GOT3 (cell line): ENCODE results near the gene OR1F1.
"Not testable (repeated sequence)": the region's sequence is repeated elsewhere in the genome, so short reads cannot be mapped to it uniquely, and the experiment has no call there.

Source experiments
- DNase-seq: peaks from one replicate; lab custom pipeline; 2025; ENCODE audit warnings: mixed read lengths; lab: John Stamatoyannopoulos, UW

Gene OR1F1

DNA sequence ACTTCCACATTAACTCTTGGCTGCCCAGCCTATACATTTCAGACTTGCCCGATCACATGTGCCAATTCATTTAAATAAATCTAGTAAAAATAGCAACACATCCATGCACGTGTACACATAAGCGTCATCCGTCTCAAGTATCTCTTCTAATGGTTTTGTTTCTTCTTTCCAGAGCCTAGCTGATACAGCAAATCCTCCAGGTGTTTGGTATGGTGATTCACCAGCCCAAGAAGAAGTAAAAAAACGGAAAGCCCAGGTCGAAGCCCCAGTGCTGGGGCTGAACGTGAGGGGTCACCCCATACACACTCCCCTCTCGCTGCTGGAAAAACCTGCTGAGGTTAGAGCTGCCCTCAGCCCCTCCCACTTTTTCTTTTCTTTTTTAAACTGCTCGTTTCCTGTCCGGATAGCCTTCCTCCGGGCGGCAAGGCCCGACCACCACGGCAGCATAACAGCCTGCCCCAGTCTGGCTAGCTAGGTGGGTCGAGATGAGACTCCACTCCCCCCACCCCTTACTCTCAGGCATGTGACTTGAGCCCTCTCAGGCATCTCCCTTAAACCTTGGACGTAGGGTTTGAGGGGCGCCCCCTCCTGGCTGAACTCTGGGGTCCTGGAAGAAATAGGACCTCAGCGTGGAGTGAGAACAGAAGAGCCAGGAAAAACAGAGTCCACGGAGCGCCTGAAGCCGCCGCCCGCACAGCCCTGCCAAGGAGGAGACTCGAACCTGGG lies 13.9 kb upstream of the OR1F1 start:
- DNase-seq = no peak

- DNase-seq = no peak
Observed at GRCh38 chr16:3174618-3175148, 13.3 kb upstream of the OR1F1 start.

- no peak for DNase-seq
Observed at GRCh38 chr16:3175157-3176093, 12.6 kb upstream of the OR1F1 start.

- no peak for DNase-seq
Observed at GRCh38 chr16:3179651-3180050, 8.4 kb upstream of the OR1F1 start.

GRCh38 chr16:3180445-3180878 lies 7.5 kb upstream of the OR1F1 start:
- no peak for DNase-seq

- not testable (repeated sequence) for DNase-seq
Observed at GRCh38 chr16:3182293-3182607, 5.8 kb upstream of the OR1F1 start.

- DNase-seq = no peak
Observed at GRCh38 chr16:3182608-3183444, 5.2 kb upstream of the OR1F1 start.

DNA sequence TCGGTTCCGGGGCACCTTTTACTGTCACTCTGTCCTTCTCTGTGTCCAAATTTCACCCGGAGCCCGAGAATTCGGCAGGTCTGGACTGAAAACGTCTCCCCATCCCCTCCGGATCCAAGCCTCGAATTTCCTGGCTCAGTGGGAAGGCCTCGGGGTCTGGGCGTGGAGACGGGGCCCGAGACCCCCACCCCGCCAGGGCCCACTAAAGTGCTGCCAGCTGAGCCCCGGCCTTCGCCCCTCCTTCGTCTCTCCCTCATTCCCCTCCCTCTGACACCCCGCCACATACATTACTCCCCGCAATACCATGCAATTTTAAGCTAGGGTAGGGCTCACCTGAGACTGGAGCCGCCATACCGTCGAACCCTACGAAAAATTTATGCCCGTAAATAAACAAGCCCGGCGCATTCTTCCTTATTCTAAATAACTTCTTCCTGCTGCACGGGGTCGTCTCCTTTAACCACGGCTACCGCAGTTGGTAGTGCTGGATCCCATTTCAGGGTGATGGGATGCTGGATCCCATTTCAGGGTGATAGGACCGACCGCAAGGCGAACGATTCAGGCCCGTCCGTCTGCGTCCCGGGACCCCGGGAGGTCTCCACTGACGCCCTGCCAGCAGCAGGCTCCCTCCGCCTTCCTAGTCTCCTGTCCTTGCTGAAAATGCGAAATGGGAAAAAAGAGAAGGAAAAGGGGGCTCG lies 4.4 kb upstream of the OR1F1 start:
- DNase-seq = no peak

GRCh38 chr16:3186946-3187690 lies 886 bp upstream of the OR1F1 start:
- DNase-seq = no peak

DNA sequence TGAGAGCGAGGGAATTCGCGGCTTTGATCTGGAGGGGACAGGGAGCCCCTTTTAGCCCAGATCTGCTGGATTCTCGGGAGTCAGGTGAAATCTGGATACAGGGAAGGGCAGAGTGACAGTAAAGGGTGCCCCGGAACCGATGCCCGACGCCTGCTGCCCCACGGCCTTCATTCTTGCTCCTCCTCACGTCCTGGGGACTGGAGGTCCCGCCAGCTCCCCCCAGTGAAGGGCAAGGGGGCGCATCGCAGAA lies 596 bp downstream of the OR1F1 start:
- DNase-seq = no peak

DNA sequence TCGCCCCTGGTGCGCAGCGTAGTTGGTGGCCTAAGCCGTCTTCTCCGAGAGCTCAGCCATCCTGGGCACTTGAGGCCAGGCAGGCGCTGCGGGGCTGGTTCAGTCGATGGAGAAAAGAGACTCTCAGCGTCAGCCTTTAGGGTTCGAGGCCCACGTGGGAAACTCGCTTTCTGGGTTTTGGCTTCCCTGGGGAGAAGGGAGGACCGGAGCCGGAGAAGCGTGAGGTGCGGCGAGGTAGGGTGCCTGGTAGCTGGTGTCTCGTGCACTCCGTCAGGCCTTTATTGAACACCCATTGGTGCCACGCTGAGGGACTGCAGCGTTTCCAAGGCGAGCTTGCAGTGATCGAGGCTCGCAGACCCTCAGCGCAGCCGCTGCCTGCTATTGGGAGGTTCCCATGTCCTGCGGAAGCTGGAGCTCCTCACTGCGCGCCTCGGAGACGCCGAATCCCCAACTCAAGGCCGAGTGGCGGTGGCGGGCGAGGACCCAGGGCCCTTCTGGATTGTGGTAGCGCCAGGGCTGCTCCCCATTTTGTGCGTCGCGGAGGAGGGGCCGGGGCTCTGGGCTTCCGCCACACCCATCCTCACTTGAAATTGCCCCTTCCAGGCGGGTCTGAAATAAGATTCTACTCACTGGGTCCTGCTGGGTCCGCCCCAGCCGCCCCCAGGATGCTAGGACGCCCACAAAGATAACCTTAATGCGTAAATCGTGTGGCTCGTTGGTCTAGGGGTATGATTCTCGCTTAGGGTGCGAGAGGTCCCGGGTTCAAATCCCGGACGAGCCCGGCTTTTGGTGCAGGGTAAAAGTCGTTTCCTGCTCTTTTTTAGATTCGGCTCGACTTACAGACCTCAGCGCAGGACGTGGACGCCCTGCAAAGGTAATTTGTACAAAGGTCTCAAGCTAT lies 1.2 kb downstream of the OR1F1 start:
- DNase-seq = no peak

DNA sequence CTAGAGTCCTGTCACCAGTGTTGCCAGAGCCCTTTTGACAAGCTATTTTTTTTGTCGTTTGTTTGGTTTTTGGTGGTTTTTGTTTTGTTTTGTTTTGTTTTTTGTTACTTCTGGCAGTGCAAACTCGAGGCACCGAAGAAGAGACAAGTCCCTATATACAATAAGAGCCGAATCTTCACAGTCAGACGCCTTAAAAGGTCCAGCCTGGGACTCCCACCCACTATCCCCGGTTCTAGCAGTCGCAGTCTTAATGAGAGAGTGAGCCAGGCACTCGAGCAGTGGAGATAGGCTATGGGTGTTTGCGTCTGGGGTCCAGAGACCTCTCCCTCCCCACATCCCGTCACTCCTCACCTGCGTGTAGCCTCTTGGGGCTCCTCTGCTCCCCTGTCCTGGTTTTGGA lies 1.9 kb downstream of the OR1F1 start:
- no peak for DNase-seq

- DNase-seq = no peak
Observed at GRCh38 chr16:3190949-3191353, 2.9 kb downstream of the OR1F1 start.

GRCh38 chr16:3192476-3193019 lies 4.5 kb downstream of the OR1F1 start:
- no peak for DNase-seq

DNA sequence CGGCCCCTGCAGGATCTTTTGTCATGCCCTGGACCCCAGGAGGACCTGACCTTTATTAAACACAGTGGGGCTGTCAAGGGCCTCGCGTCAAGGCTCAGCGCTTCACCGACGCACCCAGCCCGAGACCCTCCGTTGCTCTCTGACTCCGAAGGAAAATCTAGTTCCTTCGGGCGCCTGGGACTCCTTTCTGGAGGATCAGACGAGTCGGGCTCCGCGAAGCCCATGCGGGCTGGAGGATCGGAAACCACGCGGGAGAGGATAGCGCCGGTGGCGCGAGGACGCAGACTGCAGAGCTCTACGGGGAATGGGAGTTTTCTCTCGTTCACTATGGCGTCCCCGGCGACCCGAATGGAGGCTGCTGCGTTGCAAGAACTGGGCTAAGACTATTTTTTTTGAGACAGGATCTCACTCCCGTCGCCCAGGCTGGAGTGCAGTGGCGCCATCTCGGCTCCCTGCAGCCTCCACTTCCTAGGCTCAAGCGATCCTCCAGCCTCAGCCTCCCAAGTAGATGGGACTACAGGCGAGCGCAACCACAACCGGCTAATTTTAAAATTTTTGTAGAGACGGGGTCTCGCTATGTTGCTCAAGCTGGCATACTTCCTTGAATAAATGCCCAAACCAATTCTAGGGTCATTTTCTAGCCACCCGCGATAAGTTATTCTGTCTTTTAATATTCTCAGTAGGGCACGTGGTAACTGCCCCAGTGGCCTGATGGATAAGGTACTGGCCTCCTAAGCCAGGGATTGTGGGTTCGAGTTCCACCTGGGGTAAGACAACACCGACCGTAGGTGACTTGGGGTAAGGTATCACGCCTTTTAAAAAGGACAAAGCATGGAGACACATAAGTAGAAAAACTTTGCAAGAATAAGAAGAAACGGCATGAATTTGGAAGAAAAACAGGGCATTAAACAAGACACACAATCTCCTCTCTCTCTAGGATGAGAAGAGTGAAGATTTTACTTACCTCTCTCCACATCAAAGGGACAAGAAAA lies 5.5 kb downstream of the OR1F1 start:
- DNase-seq = no peak

GRCh38 chr16:3194792-3195191 lies 6.8 kb downstream of the OR1F1 start:
- no peak for DNase-seq

DNA sequence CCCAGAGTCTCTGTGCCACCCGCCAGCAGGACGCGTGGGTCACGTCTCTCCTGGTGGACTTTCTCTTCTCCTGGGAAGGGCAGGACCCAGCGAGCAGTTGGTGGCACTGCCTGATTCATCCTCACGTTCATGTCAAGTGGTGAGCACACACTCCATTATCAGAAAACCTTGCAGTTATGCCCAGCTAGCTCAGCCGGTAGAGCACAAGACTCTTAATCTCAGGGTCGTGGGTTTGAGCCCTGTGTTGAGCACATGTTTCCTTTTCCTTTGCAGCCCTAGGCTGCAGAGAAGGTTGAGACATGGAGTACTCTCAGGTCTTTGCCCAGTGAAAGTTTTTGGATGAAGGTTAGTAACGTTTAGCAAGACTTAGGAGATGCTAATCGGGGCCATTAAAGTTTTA lies 8.0 kb downstream of the OR1F1 start:
- DNase-seq = no peak

DNA sequence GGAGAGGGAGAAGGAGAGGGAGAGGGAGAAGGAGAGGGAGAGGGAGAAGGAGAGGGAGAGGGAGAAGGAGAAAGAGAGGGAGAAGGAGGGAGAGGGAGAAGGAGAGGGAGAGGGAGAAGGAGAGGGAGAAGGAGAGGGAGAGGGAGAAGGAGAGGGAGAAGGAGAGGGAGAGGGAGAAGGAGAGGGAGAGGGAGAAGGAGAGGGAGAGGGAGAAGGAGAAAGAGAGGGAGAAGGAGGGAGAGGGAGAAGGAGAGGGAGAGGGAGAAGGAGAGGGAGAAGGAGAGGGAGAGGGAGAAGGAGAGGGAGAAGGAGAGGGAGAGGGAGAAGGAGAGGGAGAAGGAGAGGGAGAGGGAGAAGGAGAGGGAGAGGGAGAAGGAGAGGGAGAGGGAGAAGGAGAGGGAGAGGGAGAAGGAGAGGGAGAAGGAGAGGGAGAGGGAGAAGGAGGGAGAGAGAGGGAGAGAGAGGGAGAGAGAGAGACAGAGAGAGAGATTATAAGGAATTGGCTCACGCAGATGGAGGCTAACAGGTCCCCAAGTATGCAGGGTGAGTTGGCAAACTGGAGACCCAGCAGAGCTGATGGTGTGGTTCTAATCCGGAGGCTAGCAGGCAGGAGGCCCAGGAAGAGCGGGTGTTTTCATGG lies 9.8 kb downstream of the OR1F1 start:
- DNase-seq = not testable (repeated sequence)
